HG03558 (cell line): Measurements from ENCODE around the gene KCNMA1.

Experiments
- ATAC-seq: cut with Tn5 transposase; IDR thresholded peaks from one replicate; pipeline ENCODE4 v1.9.1; 2021; ENCODE audit warnings: moderate number of reproducible peaks; ENCODE audit not compliant: unreplicated experiment; ENCODE audit errors: extremely low read depth

KCNMA1 gene

GRCh38 chr10:77296534-77297392 lies 340.8 kb downstream of the KCNMA1 start:
- no peak for ATAC-seq

- no peak for ATAC-seq
Observed at GRCh38 chr10:77293773-77294172, 343.8 kb downstream of the KCNMA1 start.

GRCh38 chr10:77293347-77293746 lies 344.3 kb downstream of the KCNMA1 start:
- ATAC-seq = no peak

GRCh38 chr10:77291596-77292505 lies 345.8 kb downstream of the KCNMA1 start:
- ATAC-seq = no peak

GRCh38 chr10:77290528-77291155 lies 347.0 kb downstream of the KCNMA1 start:
- ATAC-seq = no peak

- ATAC-seq = no peak
Observed at GRCh38 chr10:77289790-77290189, 347.8 kb downstream of the KCNMA1 start.

GRCh38 chr10:77289027-77289501 lies 348.5 kb downstream of the KCNMA1 start:
- no peak for ATAC-seq

GRCh38 chr10:77287647-77288120 lies 349.9 kb downstream of the KCNMA1 start:
- no peak for ATAC-seq

- ATAC-seq = no peak
Observed at GRCh38 chr10:77286531-77287508, 350.8 kb downstream of the KCNMA1 start.

GRCh38 chr10:77285529-77286182 lies 352.0 kb downstream of the KCNMA1 start:
- no peak for ATAC-seq

GRCh38 chr10:77284797-77285196 lies 352.8 kb downstream of the KCNMA1 start:
- no peak for ATAC-seq

GRCh38 chr10:77283326-77283725 lies 354.3 kb downstream of the KCNMA1 start:
- ATAC-seq = no peak

GRCh38 chr10:77282163-77282562 lies 355.4 kb downstream of the KCNMA1 start:
- ATAC-seq = no peak

- no peak for ATAC-seq
Observed at GRCh38 chr10:77281719-77282118, 355.9 kb downstream of the KCNMA1 start.

- no peak for ATAC-seq
Observed at GRCh38 chr10:77279207-77279606, 358.4 kb downstream of the KCNMA1 start.

GRCh38 chr10:77274046-77274795 lies 363.4 kb downstream of the KCNMA1 start:
- no peak for ATAC-seq

- no peak for ATAC-seq
Observed at GRCh38 chr10:77269163-77269562, 368.4 kb downstream of the KCNMA1 start.

GRCh38 chr10:77268721-77269120 lies 368.9 kb downstream of the KCNMA1 start:
- no peak for ATAC-seq
